Keratinocyte (primary cell): ENCODE measurements around the gene MTUS2. TPM values are rescaled to one million over a fixed set of nuclear protein-coding genes. Genes with fewer than 3 reads are reported as not detected.

Experiments used
- DNase-seq: peaks from one replicate; pipeline ENCODE4 v3.0.0-alpha.2; 2011; ENCODE audit warnings: low read depth, missing footprints, low spot score
- FAIRE-seq: peaks from 2 replicates; lab custom pipeline; 2011; peaks lifted over from hg19 to GRCh38; lab: Jason Lieb, UNC
- H2AFZ ChIP-seq: 2 replicates; pipeline ENCODE4 v1.6.0; 2012; ENCODE audit warnings: low read length, control low read depth, inconsistent platforms; ENCODE audit not compliant: control insufficient read depth
- H3K27ac ChIP-seq: 2 replicates; pipeline ENCODE4 v1.5.1; 2011; ENCODE audit warnings: low read length; ENCODE audit not compliant: control insufficient read depth, insufficient read depth
- H3K27me3 ChIP-seq: 3 replicates; pipeline ENCODE4 v1.6.0; 2011; ENCODE audit warnings: low read length; ENCODE audit not compliant: control insufficient read depth, insufficient read depth; ENCODE audit errors: extremely low read depth
- H3K36me3 ChIP-seq, 2 experiments: 2 replicates in 1 of 2; 3 replicates in 1 of 2; pipeline ENCODE4 v1.5.1; 2011; ENCODE audit warnings: low read length in 2 of 2, mild to moderate bottlenecking in 1 of 2; ENCODE audit not compliant: control insufficient read depth in 2 of 2, insufficient read depth in 2 of 2; ENCODE audit errors: extremely low read depth in 1 of 2
- H3K4me1 ChIP-seq: 3 replicates; pipeline ENCODE4 v1.5.1; 2011; ENCODE audit warnings: low read length; ENCODE audit not compliant: control insufficient read depth, insufficient read depth; ENCODE audit errors: extremely low read depth
- H3K4me2 ChIP-seq: 3 replicates; pipeline ENCODE4 v1.6.0; 2011; ENCODE audit warnings: low read depth, low read length; ENCODE audit not compliant: control insufficient read depth, insufficient read depth; ENCODE audit errors: extremely low read depth
- H3K4me3 ChIP-seq, 3 experiments: fragments of 200-600 bp in 1 of 3; sonication (generic) in 1 of 3; 2 replicates in 2 of 3; 3 replicates in 1 of 3; pipeline ENCODE4 v1.5.1; 2011 to 2016; ENCODE audit warnings: low read length in 3 of 3, mild to moderate bottlenecking in 3 of 3, control low read depth in 2 of 3, inconsistent platforms in 1 of 3, low read depth in 1 of 3, mixed read lengths in 1 of 3, mixed run types in 1 of 3, moderate library complexity in 1 of 3; ENCODE audit not compliant: control insufficient read depth in 2 of 3, insufficient read depth in 2 of 3; ENCODE audit errors: extremely low read depth in 1 of 3
- H3K79me2 ChIP-seq: 2 replicates; pipeline ENCODE4 v1.6.0; 2012; ENCODE audit warnings: low read length; ENCODE audit not compliant: control insufficient read depth, insufficient read depth
- H3K9ac ChIP-seq: 3 replicates; pipeline ENCODE4 v1.6.0; 2011; ENCODE audit warnings: low read length; ENCODE audit not compliant: control insufficient read depth, insufficient read depth; ENCODE audit errors: extremely low read depth
- H3K9me1 ChIP-seq: 3 replicates; pipeline ENCODE4 v1.6.0; 2011; ENCODE audit warnings: low read length; ENCODE audit not compliant: control insufficient read depth, insufficient read depth; ENCODE audit errors: extremely low read depth
- H3K9me3 ChIP-seq: 2 replicates; pipeline ENCODE4 v1.5.1; 2012; ENCODE audit warnings: low read depth, low read length; ENCODE audit not compliant: control insufficient read depth
- H4K20me1 ChIP-seq: 3 replicates; pipeline ENCODE4 v1.6.0; 2011; ENCODE audit warnings: low read length; ENCODE audit not compliant: control insufficient read depth, insufficient read depth; ENCODE audit errors: extremely low read depth
- EZH2 ChIP-seq: IDR thresholded peaks from one replicate; pipeline ENCODE4 v1.6.1; 2012; ENCODE audit warnings: inconsistent platforms, mild to moderate bottlenecking, low read length, moderate library complexity
- dilution Hi-C: fragments of 300-500 bp; cut with MboI; formaldehyde crosslinking; loops from one replicate; pipeline ENCODE4 v1.7.0; 2020; ENCODE audit warnings: low sequenced_read_pairs; ENCODE audit not compliant: extremely low pct_ligation_motif_present
- polyA plus RNA-seq, 5 experiments: library from polyadenylated mRNA; depleted of rRNA in 3 of 5; stranded (reverse) in 3 of 5; stranded (forward) in 1 of 5; unstranded in 1 of 5; fragments of >200 nt; gene quantifications; 1 replicate in 1 of 5; 2 replicates in 3 of 5; 3 replicates in 1 of 5; pipeline versions ENCODE4 v1.2.1 to v1.2.3, GENCODE V29; 2011 to 2012; ENCODE audit warnings: missing spikeins in 2 of 5, low read depth in 1 of 5, low replicate concordance in 1 of 5
- TF ChIP-seq, protein P1 (sequence below), 3 experiments: IDR thresholded peaks in 1 of 3; conservative IDR thresholded peaks in 1 of 3; optimal IDR thresholded peaks in 1 of 3; 2 replicates in 2 of 3; 3 replicates in 1 of 3; pipeline versions ENCODE3 to v1.5.1; 2011; ENCODE audit warnings: low read length in 3 of 3, mild to moderate bottlenecking in 3 of 3, moderate library complexity in 2 of 3, control low read depth in 1 of 3, inconsistent platforms in 1 of 3; ENCODE audit not compliant: insufficient read depth in 2 of 3; ENCODE audit errors: extremely low read depth in 1 of 3

The MTUS2 gene
- polyA plus RNA-seq, 1 donor (not counting 4 experiments of a cell fraction or from before 2014, with no cell fraction given), result 0.17 TPM

- H3K9me3 ChIP-seq, result no peaks in the 10 kb centered on the region
- FAIRE-seq, result no peak
- H3K4me1 ChIP-seq, result no peaks in the 10 kb centered on the region
- no peaks in the 10 kb centered on the region for H3K9me1 ChIP-seq
- H3K4me3 ChIP-seq, result no peak overlapping the region
- no peaks in the 10 kb centered on the region for H3K27me3 ChIP-seq
- H3K9ac ChIP-seq, result no peak overlapping the region
- DNase-seq, result no peak
- TF ChIP-seq EZH2, result no peak
- TF ChIP-seq, protein P1, sequence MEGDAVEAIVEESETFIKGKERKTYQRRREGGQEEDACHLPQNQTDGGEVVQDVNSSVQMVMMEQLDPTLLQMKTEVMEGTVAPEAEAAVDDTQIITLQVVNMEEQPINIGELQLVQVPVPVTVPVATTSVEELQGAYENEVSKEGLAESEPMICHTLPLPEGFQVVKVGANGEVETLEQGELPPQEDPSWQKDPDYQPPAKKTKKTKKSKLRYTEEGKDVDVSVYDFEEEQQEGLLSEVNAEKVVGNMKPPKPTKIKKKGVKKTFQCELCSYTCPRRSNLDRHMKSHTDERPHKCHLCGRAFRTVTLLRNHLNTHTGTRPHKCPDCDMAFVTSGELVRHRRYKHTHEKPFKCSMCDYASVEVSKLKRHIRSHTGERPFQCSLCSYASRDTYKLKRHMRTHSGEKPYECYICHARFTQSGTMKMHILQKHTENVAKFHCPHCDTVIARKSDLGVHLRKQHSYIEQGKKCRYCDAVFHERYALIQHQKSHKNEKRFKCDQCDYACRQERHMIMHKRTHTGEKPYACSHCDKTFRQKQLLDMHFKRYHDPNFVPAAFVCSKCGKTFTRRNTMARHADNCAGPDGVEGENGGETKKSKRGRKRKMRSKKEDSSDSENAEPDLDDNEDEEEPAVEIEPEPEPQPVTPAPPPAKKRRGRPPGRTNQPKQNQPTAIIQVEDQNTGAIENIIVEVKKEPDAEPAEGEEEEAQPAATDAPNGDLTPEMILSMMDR (optimal IDR thresholded peaks at IDR 0.05 in 1 of 3, IDR thresholded peaks at IDR 0.05 in 1 of 3, conservative IDR thresholded peaks at IDR 0.05 in 1 of 3; ENCODE audit: extremely low read depth in 1 of 3, insufficient read depth in 2 of 3, low read length in 3 of 3), result no peak
- no peaks in the 10 kb centered on the region for H3K36me3 ChIP-seq
- H3K4me2 ChIP-seq, result no peak overlapping the region
- no peak overlapping the region for H3K27ac ChIP-seq
- H4K20me1 ChIP-seq, result no peaks in the 10 kb centered on the region
- dilution Hi-C loops, result no loop called here
- H2AFZ ChIP-seq, result no peak overlapping the region
- H3K79me2 ChIP-seq, result no peaks in the 10 kb centered on the region
Observed at GRCh38 chr13:29111446-29111845, 291.3 kb downstream of the MTUS2 start.

GRCh38 chr13:29115842-29116241 lies 295.7 kb downstream of the MTUS2 start:
- H3K9me1 ChIP-seq, result no peaks in the 10 kb centered on the region
- no peak overlapping the region for H3K27ac ChIP-seq
- no peak overlapping the region for H3K4me3 ChIP-seq
- H3K9ac ChIP-seq, result no peak overlapping the region
- dilution Hi-C loops, result no loop called here
- DNase-seq (no peak), FAIRE-seq (no peak)
- H4K20me1 ChIP-seq, result no peaks in the 10 kb centered on the region
- H3K36me3 ChIP-seq, result no peaks in the 10 kb centered on the region
- H2AFZ ChIP-seq, result no peak overlapping the region
- H3K4me1 ChIP-seq, result no peaks in the 10 kb centered on the region
- H3K9me3 ChIP-seq, result no peaks in the 10 kb centered on the region
- no peak for TF ChIP-seq EZH2
- TF ChIP-seq, protein P1 (optimal IDR thresholded peaks at IDR 0.05 in 1 of 3, IDR thresholded peaks at IDR 0.05 in 1 of 3, conservative IDR thresholded peaks at IDR 0.05 in 1 of 3; ENCODE audit: extremely low read depth in 1 of 3, insufficient read depth in 2 of 3, low read length in 3 of 3), result no peak
- no peaks in the 10 kb centered on the region for H3K79me2 ChIP-seq
- H3K4me2 ChIP-seq, result no peak overlapping the region
- no peaks in the 10 kb centered on the region for H3K27me3 ChIP-seq
